ES-I3 (cell line): ENCODE data around the gene SHISAL1.

Source experiments
- H3K36me3 ChIP-seq: 2 replicates; pipeline ENCODE4 v1.6.1; 2013; ENCODE audit warnings: mild to moderate bottlenecking, low read length, control low read depth, moderate library complexity; ENCODE audit not compliant: insufficient read depth
- H3K4me1 ChIP-seq: 2 replicates; pipeline ENCODE4 v1.6.1; 2013; ENCODE audit warnings: mild to moderate bottlenecking, control low read depth, low read length; ENCODE audit not compliant: insufficient read depth
- H3K9ac ChIP-seq: 2 replicates; pipeline ENCODE4 v1.6.1; 2013; ENCODE audit warnings: low read depth, mild to moderate bottlenecking, low read length, moderate library complexity
- H3K9me3 ChIP-seq: 2 replicates; pipeline ENCODE4 v1.6.1; 2013; ENCODE audit warnings: mild to moderate bottlenecking, low read length, moderate library complexity; ENCODE audit not compliant: control insufficient read depth, insufficient read depth

Gene SHISAL1

GRCh38 chr22:44266796-44267760 is 45.7 kb downstream of the SHISAL1 start:
- H3K36me3 ChIP-seq: no peaks in the 10 kb centered on the region

GRCh38 chr22:44263547-44263946 is 49.2 kb downstream of the SHISAL1 start:
- Histone ChIP-seq H3K4me1 (peaks cover 4% of the 10 kb centered on the region; the same call in 1 of the 2 replicates), H3K9ac (no peak overlapping the region), H3K9me3 (no peaks in the 10 kb centered on the region), H3K36me3 (no peaks in the 10 kb centered on the region)

More at GRCh38 chr22:44266796-44267760, 45.7 kb downstream of the SHISAL1 start:
- Histone ChIP-seq H3K4me1 (peaks cover 6% of the 10 kb centered on the region), H3K9ac (no peak overlapping the region; the same call in 1 of the 2 replicates), H3K9me3 (no peaks in the 10 kb centered on the region)

- H3K9me3 ChIP-seq: no peaks in the 10 kb centered on the region
- H3K36me3 ChIP-seq: no peaks in the 10 kb centered on the region
- peaks cover 6% of the 10 kb centered on the region for H3K4me1 ChIP-seq
- H3K9ac ChIP-seq: no peak overlapping the region
Observed at GRCh38 chr22:44261861-44262595, 50.7 kb downstream of the SHISAL1 start.

- Histone ChIP-seq H3K4me1 (peaks cover 10% of the 10 kb centered on the region), H3K9me3 (no peaks in the 10 kb centered on the region), H3K36me3 (no peaks in the 10 kb centered on the region), H3K9ac (no peak overlapping the region)
Observed at GRCh38 chr22:44261164-44261860, 51.4 kb downstream of the SHISAL1 start.

GRCh38 chr22:44260216-44261035 is 52.3 kb downstream of the SHISAL1 start:
- Histone ChIP-seq H3K9ac (no peak overlapping the region), H3K9me3 (no peaks in the 10 kb centered on the region)

GRCh38 chr22:44259366-44260215 is 53.2 kb downstream of the SHISAL1 start:
- H3K9me3 ChIP-seq: no peaks in the 10 kb centered on the region
- H3K4me1 ChIP-seq: peaks cover 10% of the 10 kb centered on the region
- no peak overlapping the region for H3K9ac ChIP-seq
- H3K36me3 ChIP-seq: no peaks in the 10 kb centered on the region

More at GRCh38 chr22:44260216-44261035, 52.3 kb downstream of the SHISAL1 start:
- Histone ChIP-seq H3K36me3 (no peaks in the 10 kb centered on the region), H3K4me1 (peaks cover 10% of the 10 kb centered on the region)

GRCh38 chr22:44256556-44257485 is 55.9 kb downstream of the SHISAL1 start:
- Histone ChIP-seq H3K4me1 (peaks cover 6% of the 10 kb centered on the region), H3K9ac (no peak overlapping the region), H3K36me3 (no peaks in the 10 kb centered on the region), H3K9me3 (no peaks in the 10 kb centered on the region)

GRCh38 chr22:44256085-44256484 is 56.7 kb downstream of the SHISAL1 start:
- Histone ChIP-seq H3K9ac (no peak overlapping the region), H3K4me1 (peaks cover 6% of the 10 kb centered on the region), H3K36me3 (no peaks in the 10 kb centered on the region), H3K9me3 (no peaks in the 10 kb centered on the region)

- Histone ChIP-seq H3K9me3 (peaks cover 7% of the 10 kb centered on the region; the same call in 1 of the 2 replicates), H3K9ac (no peak overlapping the region), H3K36me3 (no peaks in the 10 kb centered on the region), H3K4me1 (peaks cover 6% of the 10 kb centered on the region)
Observed at GRCh38 chr22:44254811-44255210, 57.9 kb downstream of the SHISAL1 start.

GRCh38 chr22:44249376-44250147 is 63.2 kb downstream of the SHISAL1 start:
- Histone ChIP-seq H3K9me3 (peaks cover 7% of the 10 kb centered on the region; the same call in 1 of the 2 replicates), H3K9ac (no peak overlapping the region), H3K4me1 (no peaks in the 10 kb centered on the region), H3K36me3 (no peaks in the 10 kb centered on the region)

GRCh38 chr22:44248926-44249325 is 63.8 kb downstream of the SHISAL1 start:
- Histone ChIP-seq H3K36me3 (no peaks in the 10 kb centered on the region), H3K9me3 (peaks cover 7% of the 10 kb centered on the region; the same call in 1 of the 2 replicates), H3K4me1 (no peaks in the 10 kb centered on the region), H3K9ac (no peak overlapping the region)
